Measurements from ENCODE around the gene NID1.

- TF ChIP-seq CTCF (conservative IDR thresholded peaks at IDR 0.05; ENCODE audit: low read depth, low read length) (peak; percentile 76), EZH2phosphoT487 (IDR thresholded peaks at IDR 0.05; ENCODE audit: borderline replicate concordance, low read length) (no peak), EZH2 (IDR thresholded peaks at IDR 0.05; ENCODE audit: low read length, unreplicated experiment) (no peak)
Measured at GRCh38 chr1:236103646-236104218, 38.8 kb upstream of the NID1 start.
